Right renal cortex interstitium (tissue), 3 donors: ENCODE results near the gene SPRN. TPM values are rescaled to one million over a fixed set of nuclear protein-coding genes. Genes with fewer than 3 reads are reported as not detected.
"Not testable (repeated sequence)": the region's sequence is repeated elsewhere in the genome, so short reads cannot be mapped to it uniquely, and the experiment has no call there.

ENCODE experiments used
- DNase-seq, 3 donors: peaks; one replicate each; pipeline ENCODE4 v3.0.0-alpha.2; 2013; ENCODE audit warnings: low read depth in 3 of 3, low spot score in 2 of 3
- polyA plus RNA-seq, 3 donors: library from polyadenylated mRNA; unstranded; fragments of 120-200 nt; gene quantifications; one replicate each; pipeline ENCODE4 v1.2.1, GENCODE V29; 2013; ENCODE audit not compliant: insufficient read length in 3 of 3

SPRN gene
- polyA plus RNA-seq, 3 donors, result 2.7 to 3.5 (median 3.2) TPM

DNA sequence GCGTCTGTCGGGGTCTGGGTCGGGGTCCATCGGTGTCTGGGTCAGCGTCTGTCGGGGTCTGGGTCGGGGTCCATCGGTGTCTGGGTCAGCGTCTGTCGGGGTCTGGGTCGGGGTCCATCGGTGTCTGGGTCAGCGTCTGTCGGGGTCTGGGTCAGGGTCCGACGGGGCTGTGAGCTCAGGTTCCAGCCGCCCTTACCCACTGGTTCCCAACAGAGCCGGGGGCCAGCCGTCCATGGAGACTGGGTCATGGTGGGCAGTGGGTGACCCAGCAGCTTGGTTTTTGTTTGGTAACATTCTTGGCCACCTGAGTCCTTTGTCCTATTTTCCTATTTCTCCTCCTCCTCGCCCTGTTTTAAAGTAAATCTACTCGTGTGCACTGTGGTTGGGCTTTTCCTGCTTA, 16.9 kb upstream of the SPRN start:
- not testable (repeated sequence) for DNase-seq

DNA sequence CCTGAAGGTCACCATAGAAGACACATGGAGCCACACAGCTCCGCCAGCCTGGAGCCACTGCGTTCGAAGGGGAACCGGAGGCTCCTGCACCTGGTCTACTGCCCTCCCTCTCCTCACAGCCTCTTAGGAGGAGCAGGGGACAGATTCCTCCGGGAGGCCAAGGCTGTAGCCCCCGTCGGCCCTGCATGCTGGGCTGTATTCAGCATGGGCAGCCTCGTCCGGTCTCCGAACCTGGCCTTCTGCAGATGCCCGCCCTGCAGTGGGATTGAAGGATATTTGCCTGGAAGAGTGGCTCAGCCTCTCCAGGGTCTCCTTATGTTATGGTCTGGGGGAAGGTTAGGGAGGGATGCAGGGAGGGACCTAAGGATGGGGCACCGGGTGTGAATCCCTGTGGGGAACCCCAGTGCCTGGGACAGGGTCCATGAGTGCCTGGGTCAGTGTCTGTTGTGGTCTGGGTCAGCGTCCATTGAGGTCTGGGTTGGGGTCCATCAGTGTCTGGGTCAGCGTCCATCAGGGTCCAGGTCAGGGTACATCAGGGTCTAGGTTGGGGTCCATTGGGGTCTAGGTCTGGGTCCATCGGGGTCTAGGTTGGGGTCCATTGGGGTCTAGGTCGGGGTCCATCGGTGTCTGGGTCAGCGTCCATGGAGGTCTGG, 16.3 kb upstream of the SPRN start:
- DNase-seq, result no peak

DNA sequence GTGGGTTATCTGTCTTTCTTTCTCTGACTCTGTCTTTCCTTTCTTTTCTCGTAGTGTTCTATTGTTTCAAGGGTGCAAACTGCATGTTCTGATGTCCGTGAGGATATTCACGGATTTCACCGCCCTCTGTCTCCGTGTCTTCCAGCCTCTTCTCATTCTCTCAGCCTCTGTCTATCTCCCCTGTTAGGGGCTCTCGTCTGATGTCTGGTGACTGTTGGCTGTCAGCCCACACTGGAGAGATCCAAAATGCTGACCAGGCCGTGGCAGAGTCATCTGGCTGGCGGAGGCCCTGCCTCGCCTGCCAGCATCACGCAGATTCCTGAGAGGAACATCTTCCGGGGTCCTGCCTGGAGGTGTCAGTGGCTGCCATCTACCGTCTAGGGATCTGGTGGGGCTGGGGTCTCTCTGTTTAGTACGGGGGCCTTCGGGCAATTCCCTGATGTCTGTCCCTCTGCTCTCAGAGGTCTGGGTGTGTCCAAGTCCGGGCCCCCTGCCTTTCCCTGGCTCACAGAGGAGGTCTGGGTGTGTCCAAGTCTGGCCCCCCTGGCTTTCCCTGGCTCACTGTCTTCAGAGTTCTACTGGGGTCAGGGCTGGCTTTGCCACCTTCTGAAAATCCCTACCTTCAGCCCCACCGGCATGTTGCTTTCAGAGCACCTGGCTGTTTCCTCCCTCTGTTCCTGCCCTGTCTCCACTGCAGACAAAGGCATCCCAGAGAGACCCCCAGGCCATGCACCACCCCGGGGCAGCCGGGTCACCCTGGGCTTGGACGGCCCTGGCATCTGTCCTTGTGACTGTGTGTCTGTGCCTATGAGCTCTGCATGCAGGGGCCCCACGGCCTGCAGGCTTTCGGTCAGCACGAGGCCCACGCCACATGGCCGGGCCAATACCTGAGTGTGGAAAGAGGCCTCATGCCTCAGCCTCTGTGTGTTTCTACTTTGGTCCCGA, 15.4 kb upstream of the SPRN start:
- no peak for DNase-seq

DNA sequence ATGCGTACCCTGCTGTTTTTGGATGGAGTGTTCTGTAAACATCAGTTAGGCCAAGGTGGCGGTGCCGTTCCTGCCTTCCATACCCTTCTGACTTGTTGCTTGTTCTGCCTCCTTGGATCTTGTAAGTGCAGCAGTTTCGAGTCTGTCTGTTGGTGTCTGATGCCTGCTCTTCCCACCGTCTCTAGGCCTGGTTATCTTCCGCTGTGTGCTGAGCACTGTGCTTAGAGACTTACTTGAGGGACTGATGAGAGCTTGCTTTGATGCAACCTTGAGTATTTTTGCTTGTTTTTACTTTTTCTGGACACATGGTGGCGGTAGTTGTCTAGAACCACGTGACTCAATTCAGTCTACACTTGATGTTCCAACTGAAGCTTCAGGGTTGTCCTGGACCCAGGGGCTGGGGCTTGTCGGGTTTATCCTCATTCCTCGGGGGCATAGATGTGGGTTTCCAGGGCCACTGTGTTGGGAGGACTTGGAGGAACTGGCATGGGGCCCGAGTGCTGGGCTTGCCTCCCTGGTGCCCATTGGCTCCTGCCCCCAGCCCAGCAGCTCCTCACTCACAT, 14.4 kb upstream of the SPRN start:
- no peak for DNase-seq

DNA sequence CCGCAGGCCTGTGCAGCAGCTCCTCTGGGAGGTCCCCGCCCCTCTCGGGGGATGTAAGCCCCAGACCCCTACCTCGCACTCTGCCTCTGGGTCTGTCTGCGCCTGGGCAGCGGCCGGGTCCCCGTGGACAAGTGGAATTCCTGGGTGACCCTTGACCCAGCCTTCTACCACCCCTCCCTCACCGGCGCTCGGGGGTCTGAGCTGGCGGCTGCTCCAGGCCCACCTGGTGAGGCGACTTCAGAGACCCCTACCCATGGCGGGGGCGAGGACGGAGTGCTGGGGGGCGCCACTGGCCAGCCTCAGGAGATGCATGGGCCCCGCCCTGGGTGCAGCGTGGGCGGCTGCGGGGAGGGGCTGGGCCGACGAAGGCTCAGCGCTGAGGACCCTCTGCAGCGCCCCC, 8.4 kb upstream of the SPRN start:
- DNase-seq, result not testable (repeated sequence)

DNA sequence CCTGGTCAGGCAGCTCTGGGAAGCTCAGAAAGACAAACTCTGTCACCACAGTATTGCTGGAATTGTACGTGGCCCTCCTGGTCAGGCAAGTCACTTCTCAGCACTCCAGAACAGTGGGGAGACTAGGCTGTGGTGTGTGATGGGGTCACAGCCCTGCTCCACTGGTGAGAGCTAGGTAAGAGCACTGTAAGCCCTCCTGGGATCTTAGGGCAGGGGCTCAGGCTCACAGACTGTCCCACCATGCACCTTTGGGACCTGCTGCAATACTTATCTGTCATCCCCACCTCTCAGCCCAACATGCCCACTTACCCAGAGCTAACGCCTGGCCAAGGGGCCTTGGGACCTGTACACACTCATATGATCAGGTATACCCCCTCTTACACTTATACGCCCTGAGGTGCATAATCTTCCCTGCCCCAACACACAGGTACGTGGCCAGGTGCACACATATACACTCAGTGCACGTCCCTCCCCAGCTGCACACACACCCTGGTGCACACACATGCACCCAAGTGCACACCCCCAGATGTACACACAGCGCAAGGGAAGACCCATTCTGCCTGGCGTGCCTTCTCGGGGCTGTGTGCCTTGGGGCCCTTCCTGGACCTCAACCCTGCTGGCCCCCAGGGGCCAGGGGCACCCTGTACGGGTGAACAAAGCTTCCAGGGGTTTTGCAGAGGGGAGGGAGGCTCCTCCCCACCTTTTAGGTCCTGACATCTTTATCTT, 7.6 kb upstream of the SPRN start:
- not testable (repeated sequence) for DNase-seq

DNA sequence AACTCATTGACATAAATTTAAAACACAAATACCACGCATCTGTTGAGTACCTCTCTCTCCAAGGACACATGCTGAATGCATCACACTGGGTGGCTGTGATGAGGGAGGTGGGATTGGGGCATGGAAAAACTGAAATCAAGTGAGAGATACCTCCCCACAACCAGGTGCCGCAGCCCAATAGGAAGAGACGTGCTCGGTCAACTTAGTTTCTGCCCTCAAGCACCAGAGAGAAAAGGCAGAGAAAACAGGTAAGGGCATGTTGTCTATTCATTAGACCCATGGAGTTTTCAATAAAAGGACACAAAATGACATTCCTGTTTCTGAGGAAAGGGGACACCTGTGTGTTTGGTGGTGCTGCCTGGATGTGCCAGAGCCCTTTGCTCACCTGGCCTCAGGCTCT, 5.1 kb upstream of the SPRN start:
- not testable (repeated sequence) for DNase-seq

DNA sequence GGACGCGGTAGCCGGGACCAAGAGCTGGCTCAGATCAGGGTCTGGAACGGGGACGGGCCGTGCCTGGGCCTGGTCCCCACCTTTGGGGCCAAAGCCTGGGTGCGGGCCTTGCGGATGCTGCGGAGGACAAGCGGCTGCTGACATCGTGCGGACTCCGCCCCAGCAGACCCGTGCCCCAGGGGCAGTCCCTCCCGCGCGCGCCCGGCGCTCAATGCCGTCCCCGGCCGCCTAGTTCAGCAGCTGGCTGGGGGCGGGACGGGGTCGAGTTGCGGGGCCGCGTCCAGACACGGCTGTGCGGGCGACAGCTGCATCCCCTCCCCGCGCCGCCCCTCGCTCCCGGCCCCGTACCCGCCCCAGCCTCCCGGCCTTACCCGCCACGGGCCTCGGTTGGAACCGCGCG, 323 bp downstream of the SPRN start:
- DNase-seq, result not testable (repeated sequence)

DNA sequence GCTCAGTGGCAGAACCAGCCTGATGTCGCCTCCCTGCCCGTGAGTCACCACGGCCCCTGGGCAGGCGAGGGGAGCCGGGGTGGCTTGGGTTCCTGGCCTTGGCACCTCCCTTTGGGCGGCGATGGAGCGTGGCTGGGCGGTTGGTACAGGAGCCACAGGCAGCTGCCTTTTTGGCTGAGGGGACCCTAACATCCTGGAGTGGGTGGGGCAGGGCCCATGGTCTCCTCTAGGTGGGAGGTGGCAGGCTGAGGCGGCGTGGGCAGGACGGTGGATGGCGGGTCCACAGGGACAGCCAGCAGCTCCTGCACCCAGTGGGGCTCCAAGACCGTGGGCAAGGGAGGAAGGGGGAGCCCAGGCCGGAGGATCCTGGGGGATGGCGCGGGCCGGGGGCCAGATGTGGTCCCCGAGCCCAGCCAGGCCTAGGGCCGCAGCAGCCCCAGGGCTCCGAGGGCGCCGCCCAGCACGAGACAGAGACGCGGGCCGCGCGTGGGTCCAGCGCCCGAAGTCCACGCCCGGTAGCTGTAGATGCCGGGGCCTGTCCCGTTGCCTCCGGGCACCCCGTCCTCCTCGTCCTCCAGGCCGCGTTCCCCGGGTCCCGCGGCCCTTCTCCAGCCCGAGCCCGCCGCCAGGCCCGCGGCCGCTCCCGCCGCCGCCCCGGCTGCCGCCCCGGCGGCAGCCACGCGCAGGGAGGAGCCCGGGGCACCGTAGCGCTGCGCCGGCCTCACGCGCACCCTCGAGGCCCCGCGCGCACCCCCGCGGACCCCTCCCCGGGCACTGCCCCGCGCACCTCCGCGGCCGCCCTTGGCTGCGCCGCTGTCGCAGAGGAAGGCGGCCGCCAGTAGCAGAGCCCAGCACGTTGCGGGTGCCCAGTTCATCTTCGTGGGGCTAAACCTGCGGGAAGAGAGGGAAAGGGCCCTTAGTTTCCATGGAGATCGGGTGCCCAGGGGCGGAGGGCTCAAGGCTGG, 1.3 kb downstream of the SPRN start:
- DNase-seq, result no peak

DNA sequence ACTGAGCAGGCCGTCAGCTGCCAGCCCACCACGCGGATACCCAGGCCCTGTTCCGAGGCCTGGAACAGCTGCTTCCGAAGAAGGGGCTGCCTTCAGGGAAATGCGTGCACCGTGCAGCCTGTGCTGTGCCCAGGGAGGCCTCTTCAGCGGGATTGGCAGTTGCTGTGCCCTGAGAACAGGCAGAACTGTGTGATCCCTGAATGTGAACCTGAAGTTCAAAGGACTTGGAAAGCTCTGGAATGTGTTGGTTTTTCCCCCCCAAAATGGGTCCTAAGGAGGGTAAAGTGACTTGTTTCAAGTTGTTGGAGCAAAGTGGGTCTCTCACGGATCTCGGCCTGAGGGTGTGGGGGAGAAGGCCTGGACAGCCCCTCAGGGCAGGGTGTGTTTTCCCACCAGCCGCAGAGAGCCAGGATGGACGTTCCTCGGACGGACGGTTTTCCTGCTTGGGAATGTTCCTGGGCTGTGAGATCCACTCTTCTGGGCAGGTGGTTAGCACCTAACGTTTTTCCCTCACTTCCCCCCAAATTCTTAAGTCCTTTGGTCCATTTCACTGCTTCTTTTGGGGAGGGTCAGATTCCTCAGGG, 2.1 kb downstream of the SPRN start:
- no peak for DNase-seq

DNA sequence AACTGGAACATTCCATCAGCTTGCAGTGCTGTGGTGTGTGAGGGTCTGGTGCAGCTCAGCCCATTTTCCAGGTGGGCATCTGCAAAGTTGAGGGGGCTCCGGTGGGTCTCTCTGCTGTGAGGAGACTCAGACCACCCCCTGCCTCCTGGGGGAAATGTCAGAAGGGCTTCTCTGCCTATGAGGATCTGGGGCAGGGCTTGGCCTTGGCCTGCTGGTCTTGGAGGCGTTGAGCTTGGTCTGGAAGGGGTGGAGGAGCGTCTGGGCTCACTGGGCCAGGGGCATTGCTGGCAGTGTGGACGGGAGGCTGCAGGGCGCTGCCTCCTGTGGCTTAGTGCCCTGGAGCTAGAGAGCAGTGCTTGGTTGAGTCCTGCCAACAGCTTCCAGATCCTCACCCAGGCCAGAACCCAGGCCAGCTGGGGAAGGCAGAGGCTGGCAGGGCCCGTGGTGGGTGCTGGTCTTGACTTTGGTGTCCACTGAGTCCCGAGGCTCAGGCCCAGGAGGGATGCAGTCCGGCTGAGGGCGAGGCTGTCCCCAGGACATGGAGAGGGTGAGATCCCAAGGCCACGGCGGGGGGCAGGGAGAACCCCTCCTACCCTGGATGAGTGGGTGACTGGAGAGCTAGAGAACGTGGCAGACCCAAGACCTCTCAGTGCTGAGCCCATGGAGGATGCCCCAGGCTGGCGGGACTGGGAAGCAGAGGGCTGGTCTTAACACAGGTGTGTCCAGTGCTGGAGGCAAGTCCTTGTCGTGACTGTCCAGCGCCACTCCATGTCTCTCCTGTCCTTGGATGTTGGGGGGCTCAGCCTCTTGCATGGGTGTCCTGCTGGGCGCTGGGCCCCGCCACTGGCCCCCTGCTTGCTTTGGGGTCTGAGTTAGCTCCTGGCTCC, 2.8 kb downstream of the SPRN start:
- DNase-seq, result no peak

DNA sequence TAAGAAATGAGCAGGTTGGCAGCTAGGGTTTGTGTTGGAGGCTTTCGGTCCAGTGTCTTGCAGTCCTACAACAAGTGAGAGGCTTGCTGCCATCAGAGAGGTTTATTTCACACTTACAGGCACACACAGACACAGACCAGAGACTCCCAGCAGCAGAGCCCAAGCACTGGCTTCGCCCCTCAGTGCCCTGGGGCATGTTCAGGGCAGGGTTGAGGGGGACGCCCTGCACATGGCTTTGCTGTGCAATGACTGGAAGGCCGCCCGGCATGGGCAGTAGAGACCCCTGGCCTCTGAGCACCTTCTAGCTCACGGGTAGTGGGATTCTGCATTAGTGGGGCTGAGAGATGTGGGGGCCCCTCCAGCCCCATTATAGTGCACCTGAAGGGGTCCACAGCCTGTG, 3.8 kb downstream of the SPRN start:
- DNase-seq, result no peak

DNA sequence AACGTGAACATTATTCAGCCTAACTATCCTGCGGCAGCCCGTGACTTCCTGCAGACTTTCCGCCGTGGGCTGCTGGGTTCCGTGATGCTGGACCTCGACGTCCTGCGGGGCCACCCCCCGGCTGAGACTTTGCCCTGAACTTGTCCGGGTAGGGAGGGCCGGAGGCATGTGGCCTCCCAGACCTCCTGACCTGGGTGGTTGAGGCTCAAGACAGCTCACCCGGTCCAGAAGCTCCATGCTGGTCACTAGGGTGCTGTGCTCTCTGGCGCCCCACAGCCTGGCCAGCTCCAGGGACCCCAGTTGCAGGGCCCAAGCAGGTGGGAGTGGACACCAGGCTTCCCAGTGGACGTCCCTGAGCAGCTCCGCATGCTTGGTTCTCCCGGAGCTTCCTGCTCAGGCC, 4.4 kb downstream of the SPRN start:
- no peak for DNase-seq

DNA sequence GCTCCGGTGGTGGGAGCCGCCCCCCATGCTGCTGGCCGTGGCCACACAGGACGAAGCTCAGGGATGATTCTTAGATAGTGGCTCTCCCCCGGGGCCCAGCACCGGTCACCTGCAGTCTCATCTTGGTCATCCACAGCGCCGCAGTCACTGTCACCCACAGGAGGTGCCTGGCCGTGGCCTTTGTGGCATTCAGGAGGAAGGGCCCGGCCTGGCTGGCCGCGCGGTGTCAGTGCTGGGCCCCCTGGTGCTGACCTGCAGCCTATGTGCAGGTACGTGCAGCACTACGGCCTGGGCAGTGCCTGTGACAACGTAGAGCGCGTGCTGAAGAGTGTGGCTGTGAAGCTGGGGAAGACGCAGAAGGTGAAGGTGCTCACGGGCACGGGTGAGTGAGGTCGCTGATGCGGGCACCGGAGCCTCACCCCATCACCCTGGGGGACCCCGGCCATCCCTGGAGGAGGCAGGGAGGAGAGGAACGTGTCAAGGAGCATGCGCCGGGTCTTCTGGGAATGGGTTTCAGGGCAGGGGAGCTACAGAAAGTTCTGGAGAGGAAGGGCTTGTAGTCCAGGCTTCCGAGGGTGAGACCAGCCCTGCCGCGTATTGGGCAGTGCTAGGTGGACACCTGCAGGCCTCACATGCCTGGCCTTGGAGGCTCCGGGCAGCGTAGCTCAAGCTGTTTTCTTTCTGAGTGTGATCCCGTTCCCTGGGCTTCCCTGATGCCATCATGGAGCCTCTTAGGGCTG, 5.0 kb downstream of the SPRN start:
- DNase-seq, result no peak

DNA sequence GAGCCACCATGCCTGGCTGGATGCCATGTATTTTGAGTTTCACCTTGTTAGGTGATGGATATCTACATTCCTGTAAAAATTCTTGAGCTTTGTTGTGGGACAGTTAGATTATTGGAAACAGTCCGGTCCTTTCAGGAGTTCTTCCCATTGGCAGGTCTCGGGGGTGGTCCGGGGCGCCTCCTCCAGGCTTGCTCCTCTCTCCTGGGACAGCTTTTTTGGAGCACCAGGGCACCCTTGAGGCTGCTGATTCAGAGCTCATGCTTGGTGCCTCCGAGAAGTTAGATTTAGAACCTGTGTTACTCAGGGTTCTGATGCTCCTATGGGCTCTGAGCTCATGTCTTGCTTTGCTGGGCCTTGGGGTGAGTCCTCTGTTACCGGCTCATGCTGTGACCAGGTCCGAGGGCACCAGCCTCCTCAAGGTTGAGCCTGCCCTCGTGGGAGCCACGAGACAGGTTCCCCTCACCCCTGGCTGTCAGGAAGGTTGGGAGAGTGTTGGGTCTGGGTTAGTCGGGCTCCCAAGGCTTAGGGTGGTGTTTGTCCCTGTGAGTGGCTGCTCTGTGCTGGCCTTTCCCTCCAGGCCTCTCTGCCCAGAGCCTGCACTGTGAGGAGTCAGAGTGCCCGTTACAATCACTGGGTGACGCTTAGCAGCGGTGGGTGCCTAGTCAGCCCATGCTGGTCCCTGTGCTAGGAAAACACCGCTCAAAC, 6.0 kb downstream of the SPRN start:
- DNase-seq, result no peak

DNA sequence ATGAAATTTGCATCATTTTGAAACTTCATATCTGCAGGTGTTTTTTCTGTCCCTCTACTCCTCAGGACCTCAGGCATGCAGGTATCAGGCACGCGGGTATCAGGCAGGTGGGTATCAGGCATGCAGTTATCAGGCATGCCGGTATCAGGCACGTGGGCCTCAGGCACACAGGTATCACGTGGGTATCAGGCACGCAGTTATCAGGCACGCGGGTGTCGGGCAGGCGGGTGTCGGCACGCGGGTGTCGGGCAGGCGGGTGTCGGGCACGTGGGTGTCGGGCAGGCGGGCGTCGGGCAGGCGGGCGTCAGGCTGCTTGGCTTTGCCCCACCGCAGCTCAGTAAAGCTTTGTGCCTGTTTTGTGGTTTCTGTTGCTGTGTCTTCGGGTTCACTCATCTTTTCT, 8.7 kb downstream of the SPRN start:
- no peak for DNase-seq

DNA sequence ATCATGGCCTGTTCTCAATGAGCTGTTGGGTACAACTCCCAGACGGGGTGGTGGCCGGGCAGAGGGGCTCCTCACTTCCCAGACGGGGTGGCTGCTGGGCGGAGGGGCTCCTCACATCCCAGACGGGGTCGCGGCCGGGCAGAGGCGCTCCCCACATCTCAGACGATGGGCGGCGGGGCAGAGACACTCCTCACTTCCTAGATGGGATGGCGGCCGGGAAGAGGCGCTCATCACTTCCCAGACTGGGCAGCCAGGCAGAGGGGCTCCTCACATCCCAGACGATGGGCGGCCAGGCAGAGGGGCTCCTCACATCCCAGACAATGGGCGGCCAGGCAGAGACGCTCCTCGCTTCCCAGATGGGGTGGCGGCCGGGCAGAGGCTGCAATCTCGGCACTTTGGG, 10.0 kb downstream of the SPRN start:
- not testable (repeated sequence) for DNase-seq
